Transverse colon (tissue), 4 donors: ENCODE measurements around the gene PHKA2.

Source experiments
- EP300 ChIP-seq: sonication (generic); formaldehyde crosslinking; IDR thresholded peaks from one replicate; pipeline ENCODE4 v1.6.1; 2017; ENCODE audit warnings: antibody characterized with exemption, low read depth
- POLR2A ChIP-seq: fragments of 450-650 bp; IDR thresholded peaks from one replicate; pipeline ENCODE4 v1.6.1; 2016; ENCODE audit warnings: antibody characterized with exemption, mild to moderate bottlenecking, moderate library complexity
- POLR2AphosphoS5 ChIP-seq, 3 donors: sonication (generic); formaldehyde crosslinking; IDR thresholded peaks; one replicate each; pipeline ENCODE4 v1.6.1; 2016; ENCODE audit warnings: antibody characterized with exemption in 3 of 3
- TF ChIP-seq, protein P1 (sequence below), 5 experiments: fragments of 200-600 bp in 3 of 5; fragments of 450-650 bp in 2 of 5; sonication (generic) in 3 of 5; IDR thresholded peaks; 1 replicate in 2 of 5; 2 replicates in 3 of 5; pipeline ENCODE4 v1.5.1; 2016 to 2017; ENCODE audit warnings: antibody characterized with exemption in 5 of 5, inconsistent platforms in 3 of 5, mild to moderate bottlenecking in 2 of 5, moderate library complexity in 1 of 5

DNA sequence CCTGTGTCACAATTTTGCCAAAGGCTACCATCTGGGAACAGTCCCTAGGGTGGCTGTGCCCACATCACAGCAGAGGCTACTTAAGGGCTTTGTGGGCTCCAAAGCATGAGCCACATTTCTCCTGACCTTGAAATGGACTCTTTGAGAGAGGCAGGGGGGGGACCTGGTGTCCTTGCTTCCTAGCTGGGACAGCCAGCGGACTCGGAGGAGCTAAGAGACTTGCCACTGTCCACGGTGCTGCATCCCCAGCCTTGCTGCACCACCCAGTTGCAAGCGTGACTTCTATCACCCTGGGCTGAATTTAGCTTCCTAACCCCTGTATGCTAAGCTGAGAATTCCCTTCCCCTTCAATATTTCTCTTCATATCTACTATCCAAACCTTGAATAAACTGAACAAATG lies 99.0 kb downstream of the PHKA2 start:
- TF ChIP-seq, protein P1, sequence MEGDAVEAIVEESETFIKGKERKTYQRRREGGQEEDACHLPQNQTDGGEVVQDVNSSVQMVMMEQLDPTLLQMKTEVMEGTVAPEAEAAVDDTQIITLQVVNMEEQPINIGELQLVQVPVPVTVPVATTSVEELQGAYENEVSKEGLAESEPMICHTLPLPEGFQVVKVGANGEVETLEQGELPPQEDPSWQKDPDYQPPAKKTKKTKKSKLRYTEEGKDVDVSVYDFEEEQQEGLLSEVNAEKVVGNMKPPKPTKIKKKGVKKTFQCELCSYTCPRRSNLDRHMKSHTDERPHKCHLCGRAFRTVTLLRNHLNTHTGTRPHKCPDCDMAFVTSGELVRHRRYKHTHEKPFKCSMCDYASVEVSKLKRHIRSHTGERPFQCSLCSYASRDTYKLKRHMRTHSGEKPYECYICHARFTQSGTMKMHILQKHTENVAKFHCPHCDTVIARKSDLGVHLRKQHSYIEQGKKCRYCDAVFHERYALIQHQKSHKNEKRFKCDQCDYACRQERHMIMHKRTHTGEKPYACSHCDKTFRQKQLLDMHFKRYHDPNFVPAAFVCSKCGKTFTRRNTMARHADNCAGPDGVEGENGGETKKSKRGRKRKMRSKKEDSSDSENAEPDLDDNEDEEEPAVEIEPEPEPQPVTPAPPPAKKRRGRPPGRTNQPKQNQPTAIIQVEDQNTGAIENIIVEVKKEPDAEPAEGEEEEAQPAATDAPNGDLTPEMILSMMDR (IDR thresholded peaks at IDR 0.05), result no peak
- TF ChIP-seq POLR2AphosphoS5 (IDR thresholded peaks at IDR 0.05) (no peak), POLR2A (no peak), EP300 (no peak)
